ENCODE measurements around the gene KRT12.
"Not testable (repeated sequence)": the region's sequence is repeated elsewhere in the genome, so short reads cannot be mapped to it uniquely, and the experiment has no call there.

Gene KRT12

DNA sequence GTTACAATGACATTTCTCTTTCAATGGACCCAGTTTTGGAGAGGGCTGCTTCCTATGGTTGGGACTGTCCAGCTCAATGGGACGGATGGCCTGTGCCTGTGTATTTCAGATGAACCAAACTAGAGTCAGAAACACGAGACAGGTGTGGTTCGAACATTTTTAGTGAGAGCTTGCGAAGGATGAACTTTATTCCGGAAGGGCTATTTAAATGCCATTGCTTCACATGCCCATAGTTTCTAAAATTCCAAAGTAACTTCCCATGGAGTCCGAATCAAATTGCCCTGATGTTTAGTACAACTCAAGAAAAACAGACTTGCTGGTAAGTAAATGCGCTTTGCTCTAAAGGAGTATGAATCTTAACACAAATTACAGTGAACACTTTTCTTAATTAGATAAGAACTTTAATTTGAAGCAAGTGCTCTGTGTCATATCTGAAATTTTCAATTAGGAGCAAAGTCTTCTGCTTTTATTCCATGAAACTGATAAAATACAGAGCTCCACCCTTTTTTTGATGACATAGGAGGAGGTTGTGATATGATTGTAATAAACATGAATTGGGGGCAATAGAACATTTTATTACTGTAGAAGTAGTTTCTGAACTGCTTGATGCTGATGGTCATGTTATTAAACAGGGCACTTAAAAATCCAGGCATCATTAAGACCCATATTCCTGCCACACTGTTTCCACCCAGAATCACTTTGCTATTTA, 16.8 kb upstream of the KRT12 start:
- DNase-seq = no peak

DNA sequence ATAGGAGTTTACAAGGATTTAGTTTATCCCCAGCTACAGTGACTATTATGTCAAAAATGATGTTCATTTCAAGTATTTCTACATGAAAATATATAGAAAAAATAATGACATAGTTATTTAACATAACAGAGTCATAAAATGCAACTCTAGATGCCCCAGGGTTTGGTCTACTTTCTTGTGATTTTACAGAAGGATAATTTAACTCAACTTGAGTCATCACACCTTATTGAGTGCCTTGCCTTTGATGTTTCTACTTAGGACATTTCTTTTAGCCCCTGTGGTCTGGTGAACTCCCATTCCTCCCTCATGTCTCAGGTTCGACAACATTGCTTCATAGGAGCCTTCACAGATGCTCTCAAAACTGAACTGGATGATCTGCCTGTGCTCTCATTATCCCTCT, 16.0 kb upstream of the KRT12 start:
- DNase-seq = no peak

DNA sequence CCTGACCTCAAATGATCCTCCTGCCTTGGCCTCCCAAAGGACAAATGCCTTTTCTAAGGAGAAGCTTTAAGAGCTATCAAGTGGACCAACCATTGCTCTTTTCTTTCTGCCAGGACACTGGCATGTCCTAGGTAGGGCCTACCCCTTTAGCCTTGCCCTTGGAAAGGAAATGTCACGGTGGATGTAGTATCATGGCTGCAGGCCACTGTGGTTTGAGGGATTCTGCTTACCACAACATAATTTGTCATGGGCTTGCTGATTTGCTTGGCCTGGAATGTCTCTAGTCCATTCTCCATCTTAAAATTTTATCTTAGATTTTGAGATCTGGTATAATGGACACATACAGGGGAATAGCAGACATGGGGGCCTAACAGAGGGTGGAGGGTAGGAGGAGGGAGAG, 12.0 kb upstream of the KRT12 start:
- DNase-seq = no peak

- DNase-seq = no peak
Observed at GRCh38 chr17:40878044-40878443, 11.0 kb upstream of the KRT12 start.

- DNase-seq = no peak
Observed at GRCh38 chr17:40873801-40874200, 6.8 kb upstream of the KRT12 start.

- no peak for DNase-seq
Observed at GRCh38 chr17:40873255-40873654, 6.2 kb upstream of the KRT12 start.

- DNase-seq = no peak
Observed at GRCh38 chr17:40872416-40872815, 5.4 kb upstream of the KRT12 start.

- DNase-seq = no peak
Observed at GRCh38 chr17:40871316-40871715, 4.3 kb upstream of the KRT12 start.

GRCh38 chr17:40870136-40870535, 3.1 kb upstream of the KRT12 start:
- DNase-seq = no peak

GRCh38 chr17:40864661-40865390, 2.2 kb downstream of the KRT12 start:
- no peak for DNase-seq

- DNase-seq = no peak
Observed at GRCh38 chr17:40862985-40863733, 3.9 kb downstream of the KRT12 start.

- no peak for DNase-seq
Observed at GRCh38 chr17:40859536-40859935, 7.5 kb downstream of the KRT12 start.

DNA sequence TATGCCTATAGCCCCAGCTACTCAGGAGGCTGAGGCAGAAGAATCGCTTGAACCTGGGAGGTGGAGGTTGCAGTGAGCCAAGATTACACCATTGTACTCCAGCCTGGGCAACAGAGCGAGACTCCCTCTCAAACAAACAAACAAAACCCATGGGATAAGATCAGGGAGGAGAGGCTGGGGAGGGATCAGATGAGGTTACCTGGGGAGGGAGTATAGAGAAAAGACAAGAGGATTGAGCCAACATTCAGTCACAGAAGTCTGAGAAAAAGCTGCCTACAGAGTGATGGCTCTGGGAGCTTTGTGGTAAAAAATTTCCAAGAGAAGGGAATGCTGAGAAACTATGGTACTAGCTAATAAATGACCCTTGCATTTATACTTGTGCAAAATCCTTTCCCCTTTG, 8.4 kb downstream of the KRT12 start:
- DNase-seq = not testable (repeated sequence)

- no peak for DNase-seq
Observed at GRCh38 chr17:40857535-40857934, 9.5 kb downstream of the KRT12 start.

DNA sequence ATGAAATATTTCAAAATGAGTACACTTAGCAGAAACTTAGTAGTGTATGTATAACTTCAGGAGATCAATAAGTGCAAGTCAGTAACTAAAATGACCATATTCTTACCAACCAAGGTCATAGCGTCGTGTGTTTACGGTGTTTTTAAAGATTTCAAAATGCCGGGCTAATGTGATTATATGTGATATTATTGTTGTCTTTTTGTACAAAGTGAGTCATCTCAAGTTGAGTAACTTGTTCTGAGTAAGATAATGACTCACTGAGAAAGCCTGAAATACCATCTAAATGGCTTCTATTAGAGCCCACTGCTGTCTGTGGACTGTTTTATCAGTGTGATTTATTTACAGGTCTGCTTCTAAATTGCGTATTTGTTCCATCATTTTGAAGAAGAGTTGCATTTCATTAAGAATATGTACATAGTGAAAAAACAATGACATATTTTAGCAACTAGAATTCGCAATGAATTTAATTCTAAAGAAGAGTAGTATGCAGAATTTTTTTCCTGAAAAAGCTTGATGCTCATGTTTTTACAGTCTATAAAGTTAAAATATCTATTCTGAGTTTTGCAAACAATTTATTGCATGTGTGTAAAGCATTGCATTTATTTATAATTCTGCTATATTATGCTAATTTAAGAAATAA, 12.7 kb downstream of the KRT12 start:
- no peak for DNase-seq

DNA sequence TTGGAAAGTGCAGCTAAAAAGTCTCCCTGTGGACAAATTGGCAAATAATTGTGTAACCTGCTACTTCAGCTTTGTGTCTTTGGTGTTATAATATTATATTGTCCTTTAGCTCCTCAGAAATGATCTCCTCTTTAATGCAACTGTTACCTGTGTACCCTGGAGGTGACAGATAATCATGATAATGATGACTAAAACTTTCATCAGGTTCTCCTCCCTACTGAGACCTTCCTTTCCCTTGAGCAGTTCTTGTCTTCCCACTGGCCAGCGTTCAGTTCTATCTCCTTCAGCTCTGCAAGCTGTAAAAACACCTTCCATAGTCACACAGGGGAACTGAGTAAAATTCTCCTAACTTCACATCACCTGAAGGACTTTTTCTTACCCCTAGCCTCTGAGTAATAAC, 14.7 kb downstream of the KRT12 start:
- DNase-seq = no peak

- no peak for DNase-seq
Observed at GRCh38 chr17:40850293-40850972, 16.6 kb downstream of the KRT12 start.

DNA sequence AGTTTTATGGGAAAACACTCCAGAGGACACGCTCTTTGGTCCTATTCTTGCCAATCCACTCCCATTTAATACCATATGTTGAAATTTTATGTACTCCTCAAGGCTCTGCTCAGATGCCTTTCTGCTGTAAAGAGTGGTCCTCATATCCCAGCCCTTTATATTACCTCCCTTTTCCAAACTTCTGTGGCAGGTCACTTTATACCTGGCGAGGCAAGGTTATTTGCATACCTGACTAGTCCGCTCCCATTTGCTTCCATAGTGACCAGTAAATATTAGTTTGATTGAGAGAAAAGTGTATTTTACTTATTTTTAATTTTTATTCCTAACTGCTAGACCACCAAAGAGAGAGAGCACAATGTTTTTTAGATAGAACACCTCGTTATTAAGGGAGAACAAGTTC, 17.3 kb downstream of the KRT12 start:
- DNase-seq = no peak

DNA sequence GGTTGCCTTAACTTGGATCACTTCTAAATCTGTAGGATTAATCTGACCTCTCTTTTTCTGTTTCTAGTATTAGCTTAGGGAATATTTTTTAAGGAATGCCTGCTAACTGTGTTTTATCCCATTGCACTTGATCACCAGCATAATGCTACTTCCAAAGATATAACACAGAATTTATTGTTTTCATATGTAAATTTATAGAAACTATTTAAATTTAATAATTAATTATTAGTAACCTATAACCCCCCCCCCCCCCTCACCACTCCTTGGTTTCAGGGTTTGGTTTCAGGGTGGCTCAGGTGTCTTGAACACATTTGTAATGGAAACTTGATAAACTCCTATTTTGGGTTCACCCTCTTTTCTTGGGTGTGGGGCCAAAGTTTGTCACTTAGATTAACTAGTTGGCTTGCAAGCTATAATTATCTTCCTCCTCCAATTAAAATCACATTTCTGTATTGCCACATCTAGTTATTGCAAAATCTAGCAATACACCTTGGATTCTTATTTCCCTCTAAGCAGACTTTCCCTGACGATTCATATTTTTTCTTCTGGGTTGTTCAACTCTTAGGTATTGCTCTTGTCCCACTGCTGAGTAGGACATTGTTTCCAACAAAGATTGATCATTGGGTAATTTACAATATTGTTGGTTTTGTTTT, 18.3 kb downstream of the KRT12 start:
- no peak for DNase-seq

- no peak for DNase-seq
Observed at GRCh38 chr17:40846515-40847144, 20.4 kb downstream of the KRT12 start.

DNA sequence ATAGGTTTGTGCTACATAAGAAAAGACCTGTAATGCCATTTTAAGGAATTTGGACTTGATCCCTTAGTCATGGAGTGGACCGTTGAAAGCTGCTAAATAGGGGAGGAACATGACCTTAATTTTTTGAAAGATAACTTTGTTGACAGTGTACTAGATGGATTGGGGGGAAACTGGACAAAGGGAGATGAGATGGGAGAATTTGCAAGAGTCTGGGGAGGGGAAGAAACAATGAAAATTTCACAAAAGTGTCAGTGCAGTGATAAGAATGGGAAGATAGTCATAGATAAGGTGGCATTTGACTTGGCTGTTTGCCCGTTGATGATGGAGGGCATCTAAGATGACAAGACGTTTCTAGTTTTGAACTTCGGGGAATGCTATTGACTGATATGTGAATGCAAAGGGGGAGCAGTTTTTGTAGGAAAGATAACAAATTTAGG, 22.3 kb downstream of the KRT12 start:
- DNase-seq = no peak

- no peak for DNase-seq
Observed at GRCh38 chr17:40843242-40843641, 23.8 kb downstream of the KRT12 start.
